OCI-LY7 (cell line): Measurements from ENCODE around the gene ATXN3.

Experiments
- EZH2phosphoT487 ChIP-seq: fragments of 200-600 bp; sonication (generic); IDR thresholded peaks from 2 replicates; pipeline ENCODE4 v1.6.1; 2018; ENCODE audit warnings: low read depth, borderline replicate concordance, mild to moderate bottlenecking, mixed run types, antibody characterized with exemption, low read length, moderate library complexity, mixed read lengths
- TF ChIP-seq, protein P1 (sequence below): fragments of 200-600 bp; sonication (generic); conservative IDR thresholded peaks from 2 replicates; pipeline ENCODE4 v1.5.1; 2014; ENCODE audit warnings: mild to moderate bottlenecking, antibody characterized with exemption, low read length, moderate library complexity, mixed read lengths

DNA sequence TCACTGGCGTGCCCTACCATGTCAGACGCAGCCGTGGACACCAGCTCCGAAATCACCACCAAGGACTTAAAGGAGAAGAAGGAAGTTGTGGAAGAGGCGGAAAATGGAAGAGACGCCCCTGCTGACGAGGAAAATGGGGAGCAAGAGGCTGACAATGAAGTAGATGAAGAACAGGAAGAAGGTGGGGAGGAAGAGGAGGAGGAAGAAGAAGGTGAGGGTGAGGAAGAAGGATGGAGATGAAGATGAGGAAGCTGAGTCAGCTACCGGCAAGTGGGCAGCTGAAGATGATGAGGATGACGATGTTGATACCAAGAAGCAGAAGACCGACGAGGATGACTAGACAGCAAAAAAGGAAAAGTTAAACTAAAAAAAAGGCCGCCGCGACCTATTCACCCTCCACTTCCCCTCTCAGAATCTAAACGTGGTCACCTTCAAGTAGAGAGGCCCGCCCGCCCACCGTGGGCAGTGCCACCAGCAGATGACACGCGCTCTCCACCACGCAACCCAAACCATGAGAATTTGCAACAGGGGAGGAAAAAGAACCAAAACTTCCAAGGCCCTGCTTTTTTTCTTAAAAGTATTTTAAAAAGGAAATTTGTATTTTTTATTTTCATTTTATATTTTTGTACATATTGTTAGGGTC is 79.7 kb downstream of the ATXN3 start:
- TF ChIP-seq, protein P1, sequence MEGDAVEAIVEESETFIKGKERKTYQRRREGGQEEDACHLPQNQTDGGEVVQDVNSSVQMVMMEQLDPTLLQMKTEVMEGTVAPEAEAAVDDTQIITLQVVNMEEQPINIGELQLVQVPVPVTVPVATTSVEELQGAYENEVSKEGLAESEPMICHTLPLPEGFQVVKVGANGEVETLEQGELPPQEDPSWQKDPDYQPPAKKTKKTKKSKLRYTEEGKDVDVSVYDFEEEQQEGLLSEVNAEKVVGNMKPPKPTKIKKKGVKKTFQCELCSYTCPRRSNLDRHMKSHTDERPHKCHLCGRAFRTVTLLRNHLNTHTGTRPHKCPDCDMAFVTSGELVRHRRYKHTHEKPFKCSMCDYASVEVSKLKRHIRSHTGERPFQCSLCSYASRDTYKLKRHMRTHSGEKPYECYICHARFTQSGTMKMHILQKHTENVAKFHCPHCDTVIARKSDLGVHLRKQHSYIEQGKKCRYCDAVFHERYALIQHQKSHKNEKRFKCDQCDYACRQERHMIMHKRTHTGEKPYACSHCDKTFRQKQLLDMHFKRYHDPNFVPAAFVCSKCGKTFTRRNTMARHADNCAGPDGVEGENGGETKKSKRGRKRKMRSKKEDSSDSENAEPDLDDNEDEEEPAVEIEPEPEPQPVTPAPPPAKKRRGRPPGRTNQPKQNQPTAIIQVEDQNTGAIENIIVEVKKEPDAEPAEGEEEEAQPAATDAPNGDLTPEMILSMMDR: no peak
- TF ChIP-seq EZH2phosphoT487: no peak
